Measurements from ENCODE around the gene FAT4. TPM values are rescaled to one million over a fixed set of nuclear protein-coding genes. Genes with fewer than 3 reads are reported as not detected.

The FAT4 gene
- total RNA-seq, 1 experiment from 2014 or later = 4.5 TPM

DNA sequence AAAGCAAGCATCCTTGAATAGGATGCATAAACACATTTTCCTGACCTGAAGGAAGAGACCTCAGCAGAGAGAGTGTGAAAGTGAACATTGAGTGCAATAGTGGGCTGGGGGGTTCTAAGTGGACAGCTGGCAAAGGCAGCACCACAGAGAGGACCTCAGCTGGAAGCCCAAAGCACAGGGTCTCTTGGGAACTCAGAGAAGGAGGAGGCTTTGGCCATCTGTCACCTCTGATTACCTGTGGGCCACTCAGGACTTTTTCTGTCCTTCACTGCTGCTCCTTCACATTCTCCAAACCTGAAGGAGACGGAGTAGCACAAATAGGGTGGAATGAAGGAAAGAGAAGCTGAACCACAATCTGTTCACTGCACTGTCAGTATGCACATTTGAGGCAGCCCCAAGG is 37.9 kb upstream of the FAT4 start:
- Histone ChIP-seq H3K4me3 (no peak overlapping the region), H3K9me3 (ENCODE audit: insufficient read depth, low read depth) (no peaks in the 10 kb centered on the region; the same call in 1 of the 2 replicates), H3K36me3 (ENCODE audit: low read depth) (no peaks in the 10 kb centered on the region), H3K27ac (no peak overlapping the region), H3F3A (ENCODE audit: insufficient read depth, low read depth) (no peaks in the 10 kb centered on the region), H3K4me1 (replicated peaks; ENCODE audit: insufficient read depth) (no peaks in the 10 kb centered on the region), H3K9me2 (ENCODE audit: insufficient read depth) (no peaks in the 10 kb centered on the region), H3K27me3 (ENCODE audit: insufficient read depth, low read depth) (no peaks in the 10 kb centered on the region), H4K20me1 (ENCODE audit: insufficient read depth) (no peaks in the 10 kb centered on the region), H2AFZ (no peak overlapping the region), H3K79me2 (ENCODE audit: low read depth) (no peaks in the 10 kb centered on the region), H3K4me2 (no peak overlapping the region)
- DNase-seq = no peak
- BruUV-seq (replicated peaks) = no TSS peak
- intact Hi-C loops (cut with micrococcal nuclease; ENCODE audit: unreplicated experiment) = no loop called here
- CTCF ChIA-PET = no interaction called here
- no peak for TF ChIP-seq EZH2 (IDR thresholded peaks at IDR 0.05; ENCODE audit: low read depth)
- POLR2A ChIA-PET (ENCODE audit: unreplicated experiment) = no interaction called here

DNA sequence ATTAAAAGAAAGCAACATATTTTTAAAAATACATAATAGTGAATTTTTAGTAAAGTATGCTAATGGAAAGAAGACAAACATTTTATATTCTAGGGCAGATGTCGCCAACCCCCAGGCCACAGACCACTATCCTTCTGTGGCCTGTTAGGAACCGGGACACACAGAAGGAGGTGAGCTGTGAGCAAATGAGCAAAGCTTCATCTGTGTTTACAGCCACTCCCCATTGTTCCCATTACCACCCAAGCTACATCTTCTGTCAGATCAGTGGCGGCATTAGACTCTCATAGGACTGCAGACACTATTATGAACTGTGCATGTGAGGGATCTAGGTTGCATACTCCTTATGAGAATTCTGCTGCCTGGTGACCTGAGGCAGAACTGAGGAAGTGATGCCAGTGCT is 37.0 kb upstream of the FAT4 start:
- H3K9me3 ChIP-seq (ENCODE audit: insufficient read depth, low read depth) = no peaks in the 10 kb centered on the region; the same call in 1 of the 2 replicates
- CTCF ChIA-PET = no interaction called here
- intact Hi-C loops (cut with micrococcal nuclease; ENCODE audit: unreplicated experiment) = no loop called here

DNA sequence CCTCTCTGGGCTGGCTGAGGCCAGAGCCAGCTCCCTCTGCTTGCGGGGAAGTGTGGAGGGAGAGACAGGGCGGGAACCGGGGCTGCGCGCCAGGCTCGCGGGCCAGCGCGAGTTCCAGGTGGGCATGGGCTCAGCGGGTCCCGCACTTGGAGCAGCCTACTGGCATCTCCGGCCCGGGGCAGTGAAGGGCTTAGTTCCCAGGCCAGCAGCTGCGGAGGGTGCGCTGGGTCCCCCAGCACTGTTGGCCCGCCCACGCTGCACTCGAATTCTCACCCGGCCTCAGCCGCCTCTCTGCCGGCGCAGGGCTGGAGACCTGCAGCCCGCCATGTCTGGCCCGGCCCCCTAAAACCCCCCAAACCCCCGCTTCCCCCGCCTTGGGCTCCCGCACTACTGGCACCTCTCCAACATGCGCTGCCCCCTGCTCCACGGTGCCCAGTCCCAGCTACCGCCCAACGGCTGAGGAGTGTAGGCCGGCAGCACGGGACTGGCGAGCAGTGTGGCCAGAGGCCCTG is 33.8 kb upstream of the FAT4 start:
- no peak for DNase-seq
- Histone ChIP-seq H3K27me3 (ENCODE audit: insufficient read depth, low read depth) (no peaks in the 10 kb centered on the region), H4K20me1 (ENCODE audit: insufficient read depth) (no peaks in the 10 kb centered on the region), H3K9me2 (ENCODE audit: insufficient read depth) (no peaks in the 10 kb centered on the region), H3K36me3 (ENCODE audit: low read depth) (no peaks in the 10 kb centered on the region), H3K4me2 (no peak overlapping the region), H2AFZ (no peak overlapping the region), H3K4me1 (replicated peaks; ENCODE audit: insufficient read depth) (no peaks in the 10 kb centered on the region), H3F3A (ENCODE audit: insufficient read depth, low read depth) (no peaks in the 10 kb centered on the region), H3K4me3 (no peak overlapping the region), H3K79me2 (ENCODE audit: low read depth) (no peaks in the 10 kb centered on the region), H3K27ac (no peak overlapping the region), H3K9me3 (ENCODE audit: insufficient read depth, low read depth) (no peaks in the 10 kb centered on the region)
- intact Hi-C loops (cut with micrococcal nuclease; ENCODE audit: unreplicated experiment) = loop anchor here (5.0 to 10.0 kb wide), 2 partner anchors 569 to 1166 kb away; partner anchors contain the start of gene ANKRD50
- POLR2A ChIA-PET (ENCODE audit: unreplicated experiment) = no interaction called here
- CTCF ChIA-PET = no interaction called here
- BruUV-seq (replicated peaks) = no TSS peak
- TF ChIP-seq, protein P1, sequence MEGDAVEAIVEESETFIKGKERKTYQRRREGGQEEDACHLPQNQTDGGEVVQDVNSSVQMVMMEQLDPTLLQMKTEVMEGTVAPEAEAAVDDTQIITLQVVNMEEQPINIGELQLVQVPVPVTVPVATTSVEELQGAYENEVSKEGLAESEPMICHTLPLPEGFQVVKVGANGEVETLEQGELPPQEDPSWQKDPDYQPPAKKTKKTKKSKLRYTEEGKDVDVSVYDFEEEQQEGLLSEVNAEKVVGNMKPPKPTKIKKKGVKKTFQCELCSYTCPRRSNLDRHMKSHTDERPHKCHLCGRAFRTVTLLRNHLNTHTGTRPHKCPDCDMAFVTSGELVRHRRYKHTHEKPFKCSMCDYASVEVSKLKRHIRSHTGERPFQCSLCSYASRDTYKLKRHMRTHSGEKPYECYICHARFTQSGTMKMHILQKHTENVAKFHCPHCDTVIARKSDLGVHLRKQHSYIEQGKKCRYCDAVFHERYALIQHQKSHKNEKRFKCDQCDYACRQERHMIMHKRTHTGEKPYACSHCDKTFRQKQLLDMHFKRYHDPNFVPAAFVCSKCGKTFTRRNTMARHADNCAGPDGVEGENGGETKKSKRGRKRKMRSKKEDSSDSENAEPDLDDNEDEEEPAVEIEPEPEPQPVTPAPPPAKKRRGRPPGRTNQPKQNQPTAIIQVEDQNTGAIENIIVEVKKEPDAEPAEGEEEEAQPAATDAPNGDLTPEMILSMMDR (conservative IDR thresholded peaks at IDR 0.05) = no peak
- TF ChIP-seq EZH2 (IDR thresholded peaks at IDR 0.05; ENCODE audit: low read depth) = no peak

More for the DNA sequence above, 37.0 kb upstream of the FAT4 start:
- no TSS peak for BruUV-seq (replicated peaks)
- DNase-seq = no peak
- no peak overlapping the region for H3K4me3 ChIP-seq
- no peaks in the 10 kb centered on the region for H3K79me2 ChIP-seq (ENCODE audit: low read depth)
- no peak overlapping the region for H3K4me2 ChIP-seq
- no peak overlapping the region for H3K27ac ChIP-seq
- POLR2A ChIA-PET (ENCODE audit: unreplicated experiment) = interaction anchor here (0.6 kb wide), 1 partner anchor 613 kb away, joined by 5 read pairs; no protein-coding TSS in a partner anchor
- no peaks in the 10 kb centered on the region for H3K36me3 ChIP-seq (ENCODE audit: low read depth)
- no peaks in the 10 kb centered on the region for H3K9me2 ChIP-seq (ENCODE audit: insufficient read depth)
- no peaks in the 10 kb centered on the region for H3K4me1 ChIP-seq (replicated peaks; ENCODE audit: insufficient read depth)
- H3F3A ChIP-seq (ENCODE audit: insufficient read depth, low read depth) = no peaks in the 10 kb centered on the region
- TF ChIP-seq, protein P1 (conservative IDR thresholded peaks at IDR 0.05) = no peak
- TF ChIP-seq EZH2 (IDR thresholded peaks at IDR 0.05; ENCODE audit: low read depth) = no peak
- H3K27me3 ChIP-seq (ENCODE audit: insufficient read depth, low read depth) = no peaks in the 10 kb centered on the region
- H2AFZ ChIP-seq = no peak overlapping the region
- no peaks in the 10 kb centered on the region for H4K20me1 ChIP-seq (ENCODE audit: insufficient read depth)

Measured in PC-9 (cell line).